PFSK-1 (cell line): Measurements from ENCODE around the gene CREG1.

Experiments
- POLR2AphosphoS5 ChIP-seq: IDR thresholded peaks from 2 replicates; pipeline ENCODE4 v1.6.1; 2012; ENCODE audit warnings: low read depth, mild to moderate bottlenecking, control low read depth, low read length, moderate library complexity
- SIN3A ChIP-seq: IDR thresholded peaks from 2 replicates; pipeline ENCODE4 v1.6.1; 2012; ENCODE audit warnings: mild to moderate bottlenecking, low read length, moderate library complexity, borderline replicate concordance; ENCODE audit not compliant: insufficient read depth
- TAF1 ChIP-seq: IDR thresholded peaks from 2 replicates; pipeline ENCODE4 v1.6.1; 2012; ENCODE audit warnings: low read length, control low read depth, borderline replicate concordance; ENCODE audit not compliant: insufficient read depth

GRCh38 chr1:167504467-167504827 lies 49.1 kb downstream of the CREG1 start:
- no peak for TF ChIP-seq TAF1
- TF ChIP-seq POLR2AphosphoS5, result no peak
- TF ChIP-seq SIN3A, result no peak
